NCI-H1436 (cell line): ENCODE measurements around the gene SUMO3.

Experiments
- DNase-seq: peaks from one replicate; lab custom pipeline; 2025; lab: John Stamatoyannopoulos, UW

SUMO3 gene

DNA sequence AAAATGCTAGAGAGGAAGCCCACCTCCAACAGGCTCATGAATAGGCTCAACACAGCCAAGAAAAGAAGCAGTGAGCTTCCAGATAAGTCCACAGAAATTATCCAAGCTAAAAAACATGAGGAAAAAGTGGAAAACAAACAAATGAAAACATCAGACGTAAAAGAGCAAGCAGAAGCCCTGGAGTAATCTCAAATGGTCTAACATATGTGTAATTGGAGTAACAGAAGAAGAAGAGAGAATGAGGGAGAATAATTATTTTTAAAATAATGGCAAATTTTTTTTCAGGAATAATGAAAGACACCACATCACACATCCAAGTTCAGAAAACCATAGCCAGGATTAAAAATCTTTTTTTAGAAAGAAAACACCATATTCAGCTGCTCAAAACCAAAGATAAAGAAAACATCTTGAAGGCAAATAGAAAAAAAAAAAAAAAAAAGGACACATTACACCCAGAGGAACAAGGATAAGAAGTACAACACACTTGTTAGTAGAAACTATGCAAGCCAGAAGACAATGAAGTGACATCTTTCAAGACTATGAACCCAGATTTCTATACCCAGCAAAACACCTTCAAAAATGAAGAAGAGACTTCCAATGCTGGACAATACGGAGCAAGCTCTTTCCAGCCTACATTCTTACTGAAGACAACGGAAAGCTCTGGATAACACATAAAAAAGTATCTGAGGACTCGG lies 10.6 kb upstream of the SUMO3 start:
- DNase-seq: no peak

DNA sequence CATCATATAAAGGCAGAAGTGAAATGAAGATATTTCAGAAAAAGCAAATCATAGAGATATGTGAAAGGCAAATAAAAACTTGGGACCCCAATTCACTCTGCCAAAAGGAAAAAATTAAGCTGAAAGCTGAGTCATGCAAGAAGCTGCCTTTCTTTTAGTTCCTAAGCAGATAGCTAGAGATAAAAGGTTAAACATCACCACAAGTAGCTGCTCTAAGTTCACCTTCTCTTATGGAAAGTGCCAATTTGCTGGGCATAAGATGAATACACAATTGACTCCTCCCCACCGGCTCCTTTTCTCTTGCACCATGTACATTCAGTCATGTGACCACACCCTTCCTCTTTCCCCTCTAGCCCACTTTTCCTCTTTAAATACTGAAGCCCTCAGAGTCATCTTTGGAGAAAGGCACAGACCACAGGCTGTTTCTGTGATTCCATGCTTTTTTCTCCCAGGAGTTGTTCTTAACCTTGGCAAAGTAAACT lies 5.4 kb upstream of the SUMO3 start:
- no peak for DNase-seq

DNA sequence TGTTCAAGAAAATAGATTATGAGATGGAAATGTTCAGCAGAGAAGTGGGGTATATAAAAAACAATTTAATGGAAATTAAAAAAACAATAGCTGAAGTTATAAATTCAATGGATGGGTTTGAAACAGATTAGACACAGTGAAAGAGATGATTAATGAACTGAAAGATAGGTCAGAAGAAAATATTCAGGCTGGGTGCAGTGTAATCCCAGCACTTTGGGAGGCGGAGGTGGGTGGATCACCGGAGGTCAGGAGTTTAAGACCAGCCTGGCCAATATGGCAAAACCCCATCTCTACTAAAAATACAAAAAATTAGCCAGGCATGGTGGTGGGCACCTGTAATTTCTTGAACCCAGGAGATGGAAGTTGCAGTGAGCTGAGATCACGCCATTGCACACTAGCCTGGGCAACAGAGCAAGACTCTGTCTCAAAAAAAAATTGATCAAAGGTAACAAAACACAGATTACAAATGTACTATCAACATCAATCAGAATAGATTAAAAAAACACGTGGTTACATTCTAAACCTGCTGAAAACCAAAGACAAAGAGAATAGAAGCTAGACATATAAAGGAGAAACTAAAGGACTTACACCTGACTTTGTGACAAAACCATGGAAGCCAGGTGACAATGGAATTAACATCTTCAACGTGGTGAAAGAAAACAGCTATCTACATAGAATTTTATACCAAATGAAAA lies 4.8 kb upstream of the SUMO3 start:
- no peak for DNase-seq

DNA sequence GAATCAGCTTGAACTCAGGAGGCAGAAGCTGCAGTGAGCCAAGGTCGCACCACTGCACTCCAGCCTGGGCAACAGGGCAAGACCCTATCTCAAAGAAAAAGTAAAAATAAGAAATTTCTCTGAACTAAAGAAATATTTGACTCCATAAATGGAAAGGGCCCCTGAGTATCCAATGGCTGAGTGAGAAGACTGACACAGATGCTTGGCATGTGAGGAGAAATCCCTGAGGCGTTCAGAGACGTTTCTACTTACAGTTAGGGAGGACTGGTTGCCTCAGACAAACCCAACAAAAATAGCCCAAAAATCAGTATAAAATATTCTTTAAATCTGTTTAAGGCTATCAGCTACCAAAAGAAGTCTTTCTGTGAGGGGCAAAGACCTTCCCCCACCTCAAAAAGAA lies 3.0 kb upstream of the SUMO3 start:
- DNase-seq: no peak

DNA sequence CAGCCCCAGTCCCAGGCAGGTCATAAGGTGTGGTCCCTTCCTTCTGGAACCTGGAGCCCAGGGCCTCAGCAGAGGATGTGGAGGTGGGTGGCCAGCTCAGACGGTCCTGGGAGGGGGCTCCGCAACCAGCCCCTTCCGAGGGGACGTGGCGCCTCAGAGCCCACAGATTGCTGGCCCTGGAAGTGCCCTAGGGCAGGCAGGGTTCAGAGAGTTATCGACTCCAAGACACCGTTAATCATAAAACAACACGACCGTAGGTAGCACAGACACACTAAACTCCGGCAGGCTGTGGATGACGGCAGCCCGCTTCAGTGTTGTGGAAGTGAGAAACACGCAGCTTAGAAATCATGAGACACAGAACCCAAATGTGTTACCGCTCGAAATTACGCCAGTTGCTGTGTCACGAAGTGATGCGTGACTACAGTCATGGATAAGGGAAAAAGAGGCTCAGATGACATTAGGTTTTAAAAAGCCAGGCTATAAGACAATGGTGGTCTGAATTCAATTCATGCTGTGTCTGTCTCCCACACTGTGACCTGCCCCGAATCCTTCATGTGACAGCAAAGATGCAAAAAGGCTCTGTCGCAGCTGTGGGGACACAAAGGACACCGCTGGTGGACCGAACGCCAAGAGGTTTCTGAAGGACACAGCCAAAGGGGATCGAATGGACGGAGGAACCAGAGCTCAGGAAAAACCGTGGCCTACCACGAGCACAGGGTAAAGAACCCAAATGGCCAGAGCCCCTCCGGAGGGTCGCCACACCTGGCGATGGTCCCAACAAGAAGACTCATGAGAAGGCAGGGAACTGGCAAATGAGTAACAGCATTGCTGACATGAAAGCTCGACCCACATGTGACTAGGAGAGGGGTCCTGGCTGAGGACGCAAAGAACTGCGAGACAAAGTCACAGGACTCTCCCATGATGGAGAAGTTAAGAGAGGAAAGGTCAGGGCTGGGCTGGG lies 1.7 kb upstream of the SUMO3 start:
- no peak for DNase-seq

DNA sequence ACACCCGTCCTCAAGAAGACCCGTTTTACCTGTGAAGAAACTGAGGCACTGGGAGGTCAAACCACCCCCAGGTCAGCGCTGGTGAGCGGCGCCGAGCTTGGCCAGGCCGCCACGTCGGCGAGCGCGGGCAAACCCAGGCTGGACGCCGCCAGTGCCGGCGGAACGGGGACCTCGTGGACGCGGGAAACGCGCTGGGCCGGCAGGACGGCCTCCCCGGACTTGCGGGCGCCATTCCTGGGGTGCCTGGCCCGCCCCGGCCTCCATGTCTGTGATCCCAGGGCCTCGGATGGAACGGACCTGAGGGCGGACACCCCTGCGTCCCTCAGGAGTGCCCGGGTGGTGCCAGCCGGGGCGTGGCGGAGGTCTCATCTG lies 764 bp upstream of the SUMO3 start:
- DNase-seq: no peak

DNA sequence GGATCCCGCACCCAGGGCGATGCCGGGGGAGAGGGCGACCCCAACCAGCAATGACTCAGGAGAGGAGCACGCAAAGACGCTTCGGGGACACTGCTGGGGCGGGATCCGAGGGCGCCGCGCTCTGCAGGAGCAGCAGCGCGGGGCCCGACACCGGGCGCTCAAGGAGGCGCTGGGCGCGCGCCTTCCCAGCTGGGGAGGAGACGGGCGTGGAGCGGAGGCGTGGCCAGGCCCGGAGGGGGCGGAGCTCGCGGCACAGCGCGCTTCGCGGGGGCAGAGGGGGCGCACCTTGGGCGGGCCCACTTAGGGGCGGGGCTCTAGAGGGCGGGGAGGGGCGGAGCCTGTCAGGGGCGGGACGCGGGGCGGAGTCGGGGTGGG lies 369 bp downstream of the SUMO3 start:
- peak; percentile 84 for DNase-seq

DNA sequence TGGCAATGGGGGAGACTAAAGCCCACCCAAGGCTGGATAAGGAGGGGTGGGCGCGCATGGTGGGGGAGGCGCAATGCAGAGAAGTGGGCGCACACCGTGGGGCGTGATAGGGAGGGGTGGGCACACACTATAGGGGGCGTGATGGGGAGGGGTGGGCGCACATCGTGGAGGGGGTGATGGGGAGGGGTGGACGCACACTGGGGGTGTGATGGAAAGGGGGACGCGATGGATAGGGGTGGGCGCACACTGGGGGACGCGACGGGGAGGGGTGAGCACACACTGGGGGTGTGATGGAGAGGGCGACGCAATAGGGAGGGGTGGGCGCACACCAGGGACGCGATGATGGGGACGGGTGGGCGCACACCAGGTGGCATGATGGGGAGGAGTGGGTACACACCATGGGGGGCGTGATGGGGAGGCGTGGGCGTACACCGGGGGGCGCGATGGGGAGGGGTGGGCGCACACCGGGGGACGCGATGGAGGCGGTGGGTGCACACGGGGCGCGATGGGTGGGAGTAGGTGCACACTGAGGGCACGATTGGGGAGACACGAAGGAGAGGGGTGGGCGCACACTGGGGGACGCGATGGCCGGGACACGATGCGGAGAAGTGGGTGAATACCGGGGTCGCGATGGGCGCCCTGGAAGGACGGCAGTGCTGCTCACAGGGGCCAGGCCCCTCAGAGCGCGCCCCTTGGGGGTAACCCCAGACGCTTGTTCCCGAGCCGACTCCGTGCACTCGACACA lies 929 bp downstream of the SUMO3 start:
- DNase-seq: no peak

DNA sequence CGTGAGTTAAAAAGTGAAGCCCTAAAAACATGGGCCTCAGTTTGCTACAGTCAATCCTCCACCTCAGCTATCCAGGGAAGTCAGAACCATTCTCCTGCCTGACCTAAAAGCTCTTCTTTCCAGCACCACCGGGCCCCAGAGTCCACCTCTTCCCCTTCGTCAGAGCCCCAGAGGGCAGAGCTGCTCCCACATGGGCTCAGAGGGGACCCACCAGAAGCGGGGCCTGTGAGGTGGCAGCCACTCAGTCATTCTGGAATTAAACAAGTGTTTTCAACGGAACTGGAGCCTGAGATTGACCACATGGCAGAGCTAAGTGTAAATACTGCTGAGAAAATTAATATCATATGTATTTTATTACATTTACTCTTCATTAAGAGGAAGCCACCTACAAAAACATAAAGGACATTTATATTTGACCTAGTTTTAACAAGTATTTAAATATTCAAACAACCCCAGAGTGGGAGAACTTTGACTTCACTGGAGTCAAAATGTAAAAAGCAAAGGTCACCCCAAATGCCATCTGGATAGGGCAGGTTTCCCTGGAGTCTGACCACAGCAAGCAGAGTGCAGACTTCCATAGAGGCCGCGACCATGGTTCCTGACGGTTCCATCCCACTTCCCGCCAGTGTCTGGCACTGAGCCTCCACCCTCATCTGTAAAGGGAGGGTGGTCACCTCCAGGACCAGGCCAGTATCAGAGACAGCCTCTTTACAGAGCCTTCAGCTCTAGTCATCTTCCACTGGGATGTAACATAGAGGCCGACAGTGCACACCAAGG lies 1.8 kb downstream of the SUMO3 start:
- no peak for DNase-seq

DNA sequence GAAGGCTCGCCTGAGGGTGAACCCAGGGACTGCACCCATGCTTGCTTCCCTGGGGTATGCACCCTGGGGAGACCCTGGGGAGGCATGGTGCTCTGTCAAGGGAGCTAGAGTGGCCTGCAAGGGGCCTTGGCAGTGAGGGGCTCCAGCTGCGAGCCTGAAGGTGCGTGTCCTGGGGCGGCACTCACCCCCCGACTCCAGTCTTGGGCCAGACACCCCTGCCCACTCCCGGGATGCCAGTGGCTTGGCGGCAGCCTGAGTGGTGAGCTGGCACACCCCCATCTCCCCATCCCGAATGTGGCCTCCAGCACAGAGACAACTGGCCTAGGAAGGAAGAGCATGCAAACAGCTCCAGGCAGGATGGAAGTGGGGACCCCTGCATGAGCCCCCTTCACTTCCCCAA lies 2.6 kb downstream of the SUMO3 start:
- no peak for DNase-seq

DNA sequence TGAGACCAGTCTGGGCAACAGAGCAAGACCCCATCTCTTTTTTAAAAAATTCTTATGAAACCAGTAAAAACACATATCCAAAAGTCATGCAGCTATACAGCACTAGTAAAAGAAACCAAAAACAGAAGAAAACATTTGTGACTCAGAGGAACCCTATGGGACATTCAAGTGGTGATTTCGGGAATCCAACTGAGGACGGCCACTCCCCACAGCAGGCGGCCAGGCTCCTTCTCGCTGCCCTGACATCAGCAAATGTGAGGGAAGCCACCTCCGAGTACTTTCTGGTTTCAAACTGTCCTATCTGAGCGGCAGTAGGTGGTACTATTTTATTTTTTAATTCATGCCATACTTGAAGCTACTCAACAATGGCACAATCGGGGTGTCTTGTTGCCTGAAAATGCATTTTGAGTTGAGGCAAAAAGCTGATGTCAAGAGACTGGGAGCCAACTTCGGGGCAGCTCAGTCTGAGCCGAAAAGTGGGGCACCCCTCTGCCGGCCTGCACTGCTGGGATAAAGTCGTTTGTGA lies 3.3 kb downstream of the SUMO3 start:
- DNase-seq: no peak

DNA sequence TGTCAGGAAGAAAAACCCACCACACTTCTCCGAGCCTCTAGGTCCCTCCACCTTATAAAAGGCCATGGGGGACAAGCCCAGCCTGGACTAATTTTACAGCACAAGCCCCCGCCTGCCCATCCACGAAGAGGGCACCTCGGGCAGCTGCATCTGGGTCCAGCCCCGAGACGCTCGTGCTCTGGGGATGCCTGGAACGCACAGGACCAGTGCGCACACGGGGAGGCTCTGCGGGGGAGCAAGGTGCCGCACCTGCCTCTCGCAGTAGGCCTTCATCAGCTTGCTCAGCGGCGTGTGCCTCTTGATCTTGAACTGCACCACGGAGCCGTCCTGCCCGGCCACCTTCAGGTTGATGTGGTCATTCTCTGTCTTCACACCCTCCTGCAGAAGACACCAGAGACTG lies 4.1 kb downstream of the SUMO3 start:
- no peak for DNase-seq

DNA sequence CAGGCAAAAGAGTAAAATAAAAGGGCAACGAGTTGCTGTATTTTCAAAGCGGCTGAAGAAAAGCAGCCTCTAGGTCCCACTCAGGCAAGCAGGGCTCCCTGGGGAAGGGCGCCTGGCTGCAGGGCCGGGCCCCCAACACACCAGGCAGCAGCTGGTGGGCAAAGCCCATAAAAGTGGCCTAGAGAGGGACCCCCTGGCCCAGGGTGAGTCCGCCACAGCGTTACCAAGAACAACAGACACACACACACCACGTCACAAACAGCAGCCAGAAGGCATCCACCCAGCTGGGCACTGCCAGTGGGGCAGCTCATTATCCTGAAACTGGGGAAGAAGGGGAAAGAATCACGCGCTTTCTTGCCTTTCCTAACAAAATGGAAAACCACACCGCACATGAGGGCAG lies 4.7 kb downstream of the SUMO3 start:
- DNase-seq: no peak

DNA sequence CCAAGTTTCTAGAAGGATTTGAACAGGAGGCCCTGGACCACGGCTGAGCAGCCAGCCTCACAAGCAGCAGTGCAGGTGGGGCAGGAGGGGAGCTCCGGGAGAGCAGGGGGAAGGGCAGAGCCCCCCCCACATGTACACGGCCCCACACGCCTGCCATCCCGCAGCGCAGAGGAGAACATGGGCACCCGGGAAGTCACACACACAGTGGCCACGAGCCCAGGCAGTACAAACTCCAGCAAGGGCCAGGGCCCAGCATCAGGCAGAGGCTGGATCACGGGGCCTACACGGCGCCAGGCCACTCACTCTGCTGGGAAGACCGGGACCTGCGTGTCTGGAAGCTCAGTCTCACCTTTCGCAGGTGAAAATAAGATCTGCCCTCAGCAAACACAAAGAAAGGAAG lies 5.2 kb downstream of the SUMO3 start:
- no peak for DNase-seq

DNA sequence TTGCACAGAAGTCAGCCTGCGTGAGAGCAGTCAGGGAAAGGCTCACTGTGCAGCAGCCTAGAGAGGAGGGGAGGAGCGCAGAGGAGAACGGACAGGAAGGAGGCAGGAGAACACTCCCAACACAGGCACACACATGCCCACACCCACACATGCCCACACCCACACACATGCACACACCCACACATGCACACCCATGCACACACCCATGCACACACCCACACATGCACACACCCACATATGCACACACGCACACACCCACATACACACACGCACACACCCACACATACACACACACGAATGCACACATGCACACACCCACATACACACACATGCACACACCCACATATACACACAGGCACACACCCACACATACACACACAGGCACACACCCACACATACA lies 7.1 kb downstream of the SUMO3 start:
- no peak for DNase-seq

DNA sequence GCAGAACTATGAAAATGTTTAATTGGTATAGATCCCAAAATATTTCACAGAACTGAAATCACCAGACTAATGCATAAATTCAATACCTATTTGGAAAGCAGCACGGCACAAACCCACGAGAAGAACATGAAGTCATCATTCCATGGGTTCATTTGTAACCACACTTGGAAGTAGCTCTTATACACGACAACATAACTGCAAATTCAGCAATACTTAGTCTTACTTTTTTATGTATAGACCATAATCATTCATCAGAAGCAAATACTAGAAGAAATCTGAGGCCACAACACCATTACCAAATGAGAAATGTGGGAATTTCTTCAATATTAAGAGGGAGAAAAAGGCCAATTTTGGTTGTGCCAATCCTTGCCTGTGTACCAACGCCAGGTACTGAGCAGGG lies 12.0 kb downstream of the SUMO3 start:
- DNase-seq: no peak

DNA sequence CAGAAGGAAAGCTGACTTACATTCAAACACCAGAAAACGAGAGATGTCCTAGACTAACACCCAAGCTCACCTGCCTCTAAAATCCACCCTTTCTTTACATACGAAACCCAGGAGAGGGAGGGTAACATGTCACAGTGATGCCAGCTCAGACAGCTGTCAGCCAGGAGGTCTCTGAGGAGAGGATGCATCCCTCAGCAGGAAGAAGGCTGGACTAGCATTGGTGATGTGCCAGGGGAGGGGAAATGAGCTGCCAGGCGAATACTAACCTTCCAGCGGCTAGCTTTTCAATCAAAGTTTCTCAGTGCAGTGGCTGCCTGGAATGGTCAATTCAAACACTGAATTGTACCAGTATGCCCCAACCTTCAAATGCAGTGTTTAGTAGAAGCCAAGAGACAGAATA lies 12.6 kb downstream of the SUMO3 start:
- no peak for DNase-seq

DNA sequence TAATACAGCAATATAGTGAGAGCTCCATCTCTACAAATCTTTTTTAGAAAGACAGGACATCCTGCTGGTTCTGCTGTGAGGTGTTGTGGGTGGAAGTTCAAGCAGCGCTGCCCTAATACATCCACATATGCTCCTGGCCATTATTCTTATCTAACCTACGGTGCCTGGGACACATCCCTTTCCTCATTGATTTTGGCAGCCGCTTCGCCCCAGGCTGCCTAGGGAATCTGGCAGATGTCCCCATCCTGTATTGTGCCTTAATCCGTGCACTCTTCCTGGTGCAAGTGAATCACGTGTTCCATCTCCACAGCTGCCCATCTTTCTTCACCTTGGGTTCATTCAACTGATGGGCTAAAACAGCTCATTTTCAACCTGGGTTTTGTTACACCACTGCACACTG lies 13.1 kb downstream of the SUMO3 start:
- DNase-seq: no peak

DNA sequence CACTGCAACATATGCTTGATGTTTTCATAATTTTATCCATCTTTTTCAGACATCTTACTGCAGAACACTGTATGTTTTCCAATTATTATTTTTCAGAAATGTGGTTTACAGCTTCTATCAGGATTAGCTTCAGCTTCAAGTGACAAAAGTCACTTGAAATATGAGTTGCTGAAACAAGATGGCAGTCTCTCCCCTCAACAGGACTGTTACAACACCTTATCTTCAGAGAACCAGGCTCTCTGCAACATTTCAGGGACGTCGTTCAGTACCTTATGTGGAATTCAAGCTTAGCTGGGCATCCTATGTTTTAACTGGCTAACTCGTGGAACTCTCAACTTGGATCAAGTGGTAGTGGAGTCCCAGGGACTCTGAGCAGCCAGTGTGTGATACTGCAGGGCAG lies 14.2 kb downstream of the SUMO3 start:
- DNase-seq: no peak

DNA sequence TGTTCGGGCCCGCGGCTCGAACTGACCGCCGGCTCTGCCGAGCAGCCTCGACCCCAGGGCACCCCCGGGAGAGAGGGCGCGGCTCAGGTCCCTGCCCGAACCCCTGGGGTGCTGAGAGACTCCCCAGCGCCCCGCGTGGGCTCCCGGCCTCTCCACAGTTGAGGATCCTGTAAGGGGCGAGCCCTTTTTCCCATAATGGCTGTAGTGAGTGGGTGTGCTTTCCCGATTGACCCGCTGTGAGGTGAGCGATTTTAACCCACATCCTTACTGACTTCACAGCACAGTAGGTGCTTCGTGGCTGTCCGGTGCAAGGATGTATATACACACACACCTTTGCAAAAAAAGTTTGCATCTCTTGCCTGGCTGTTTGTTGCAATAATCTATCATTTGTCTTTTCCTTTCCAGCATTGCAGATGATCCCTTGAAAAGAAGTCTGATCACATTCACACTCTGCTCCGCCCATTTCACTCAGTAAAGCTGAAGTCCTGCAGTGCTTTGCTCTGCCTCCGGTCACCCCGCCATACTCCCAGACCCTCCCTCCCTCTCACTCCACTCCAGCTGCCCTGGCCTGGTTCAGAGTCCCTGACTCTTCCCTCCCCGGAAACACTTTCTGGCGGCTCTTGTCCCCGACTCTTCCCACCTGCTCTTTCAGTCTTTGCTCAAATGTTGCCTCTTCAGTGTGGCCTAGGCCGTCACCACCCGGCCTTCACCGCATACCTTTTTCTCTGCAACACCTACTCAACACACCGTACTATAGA lies 15.3 kb downstream of the SUMO3 start:
- no peak for DNase-seq
